A172 (cell line): ENCODE measurements around the gene MRPL51. TPM values are rescaled to one million over a fixed set of nuclear protein-coding genes. Genes with fewer than 3 reads are reported as not detected.

Experiments used
- DNase-seq: peaks from one replicate; pipeline ENCODE4 v3.0.0-alpha.2; 2015; ENCODE audit warnings: low spot score
- total RNA-seq: library from RNA; depleted of rRNA; stranded (reverse); fragments of >200 nt; shearing (Covaris generic); gene quantifications from 2 replicates; pipeline ENCODE4 v1.2.3, GENCODE V29; 2014; rRNA removed

Gene MRPL51
- 116 and 166 TPM in 2 replicates for total RNA-seq

DNA sequence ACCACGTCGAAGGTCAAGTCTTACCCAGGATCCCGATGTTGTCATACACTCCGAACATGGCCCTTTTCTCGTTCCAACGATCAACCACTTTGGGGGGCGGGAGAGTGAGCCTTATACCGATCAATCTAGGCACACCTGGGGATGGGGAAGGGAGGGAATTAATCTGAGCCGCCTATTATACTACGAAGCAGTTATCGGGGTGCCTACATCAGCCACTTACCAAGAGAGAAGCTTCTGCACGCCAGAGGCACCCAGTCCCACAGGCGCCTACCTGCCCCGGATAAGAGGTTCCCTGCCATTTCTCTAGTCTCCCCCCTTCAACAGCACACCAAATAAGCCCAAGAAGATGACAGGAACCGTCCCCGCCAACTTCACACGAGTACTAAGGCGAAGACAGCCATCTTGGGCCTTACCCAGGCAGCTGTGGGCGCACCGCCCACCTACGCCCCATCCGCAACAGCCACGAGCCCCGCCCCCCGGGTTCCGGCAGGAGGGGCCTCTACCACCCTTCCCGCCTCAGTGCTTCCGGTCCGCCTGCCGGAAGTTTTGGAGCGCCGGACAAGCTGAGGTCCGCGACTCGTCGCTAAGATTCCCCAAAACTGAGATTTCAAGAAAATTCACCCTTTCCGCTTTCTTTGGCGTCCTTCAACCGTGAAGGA is at the start of gene MRPL51:
Gene MRPL51, minus strand, starts transcription at position 425 of the 659 bp plus-strand sequence. Its CDS starts 126 bp downstream, at position 299.
- DNase-seq = peak; percentile 82

DNA sequence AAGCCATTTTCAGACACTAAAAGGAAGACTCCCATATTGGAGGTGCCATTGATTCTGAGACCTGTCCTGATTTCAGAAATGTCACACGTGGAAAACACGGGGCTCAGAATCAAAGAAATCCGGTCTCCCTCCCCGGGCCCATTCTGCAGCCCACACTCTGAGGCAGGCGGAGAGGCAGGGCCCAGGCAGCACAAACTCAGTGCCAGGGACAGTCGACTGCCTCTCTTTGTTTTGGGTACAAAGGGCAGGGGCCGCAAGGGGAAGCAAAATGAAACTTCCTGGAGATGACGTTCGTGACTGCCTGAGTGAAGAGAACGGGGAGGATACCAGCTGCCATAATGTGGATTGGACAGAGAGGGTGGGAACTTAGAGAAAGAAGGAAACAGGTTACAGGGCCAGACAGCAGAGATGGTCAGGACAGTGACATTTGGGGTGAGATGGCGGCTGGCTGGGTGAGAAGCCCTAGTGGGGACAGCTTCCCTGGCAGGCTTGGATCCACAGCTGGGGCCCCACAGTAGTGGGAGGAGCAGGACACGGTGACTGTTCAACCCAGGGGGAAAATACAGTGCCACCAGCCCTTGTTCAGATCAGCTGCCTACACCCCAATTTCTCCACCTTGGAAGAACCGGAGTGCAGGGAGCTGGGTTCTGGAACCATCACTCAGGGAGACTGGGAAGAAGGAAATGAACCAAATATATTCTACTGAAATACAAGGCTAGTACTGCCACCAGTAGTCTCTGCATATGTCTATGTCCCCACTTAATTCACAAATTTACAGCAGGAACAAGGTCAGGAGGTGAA is 49.3 kb upstream of the MRPL51 start:
- no peak for DNase-seq

DNA sequence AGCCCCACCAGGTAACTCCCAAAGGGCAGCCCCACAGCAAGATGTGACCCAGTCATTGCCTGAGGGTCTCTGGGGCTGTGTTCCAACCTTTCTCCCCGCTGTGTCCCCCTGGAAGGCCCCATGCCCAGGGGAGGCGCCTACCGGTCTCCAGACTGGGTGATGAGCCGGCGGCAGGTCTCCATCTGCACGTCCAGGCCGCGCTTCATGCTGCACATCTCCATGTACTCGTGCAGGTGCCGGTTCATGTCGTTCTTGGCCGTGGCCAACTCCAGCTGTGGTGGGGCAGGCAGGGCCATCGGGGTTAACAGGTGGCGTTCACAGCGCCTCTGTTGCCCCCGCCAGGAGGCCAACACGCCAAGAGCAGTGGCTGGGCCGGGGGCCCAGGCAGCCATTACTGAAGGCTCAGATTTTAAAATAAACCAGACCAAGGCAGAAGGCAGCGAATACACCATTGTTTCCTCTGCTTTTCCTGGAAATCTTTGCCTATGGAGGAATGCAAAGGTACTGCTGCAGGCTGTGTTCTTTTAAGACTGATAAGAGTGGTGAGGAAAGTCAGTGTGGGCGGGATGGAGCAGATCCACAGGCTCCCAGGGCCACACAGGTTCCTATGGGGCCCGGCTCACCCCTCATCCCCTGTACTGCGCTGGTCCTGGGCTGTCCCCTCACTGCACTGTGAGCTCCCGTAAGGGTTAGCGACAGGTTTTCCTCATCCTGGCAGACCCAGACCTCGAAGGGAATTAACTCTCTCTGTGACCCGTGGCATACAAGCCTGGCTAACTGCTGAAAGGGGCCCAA is 48.5 kb upstream of the MRPL51 start:
- no peak for DNase-seq

DNA sequence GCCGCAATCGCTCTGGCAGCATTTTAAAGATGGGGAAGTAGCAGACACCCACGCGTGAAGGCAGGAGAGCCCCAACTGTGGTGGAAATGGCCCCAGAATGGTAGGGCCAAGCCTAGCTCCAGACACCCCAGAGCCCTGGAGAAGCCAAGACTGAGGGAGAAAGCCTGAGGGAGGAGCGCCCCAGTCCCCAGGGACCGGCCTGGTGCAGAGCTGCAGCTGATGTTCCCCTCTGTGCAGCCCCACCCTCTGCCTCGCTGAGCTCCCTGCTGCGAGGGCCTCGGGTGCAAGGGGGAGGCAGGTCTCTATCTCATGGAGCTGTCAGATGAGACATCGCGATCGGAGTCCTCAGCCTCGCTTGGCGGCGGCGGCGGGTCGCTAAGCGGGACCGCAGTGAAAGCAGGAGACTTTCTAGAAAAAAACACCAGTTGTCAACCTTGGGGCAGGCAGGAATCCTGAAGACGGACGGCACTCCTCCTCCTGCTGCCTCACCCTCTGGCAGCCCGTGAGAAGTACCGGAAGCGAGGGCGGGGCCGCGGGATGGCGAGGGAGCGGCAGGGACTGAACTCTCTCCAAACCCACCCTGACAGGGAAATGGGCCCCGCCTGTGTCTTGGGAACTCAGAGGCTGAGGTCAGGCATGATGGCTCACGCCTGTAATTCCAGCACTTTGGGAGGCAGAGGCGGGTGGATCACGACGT is 47.3 kb upstream of the MRPL51 start:
- peak; percentile 90 for DNase-seq

GRCh38 chr12:6539707-6540134 is 46.7 kb upstream of the MRPL51 start:
- DNase-seq = no peak

DNA sequence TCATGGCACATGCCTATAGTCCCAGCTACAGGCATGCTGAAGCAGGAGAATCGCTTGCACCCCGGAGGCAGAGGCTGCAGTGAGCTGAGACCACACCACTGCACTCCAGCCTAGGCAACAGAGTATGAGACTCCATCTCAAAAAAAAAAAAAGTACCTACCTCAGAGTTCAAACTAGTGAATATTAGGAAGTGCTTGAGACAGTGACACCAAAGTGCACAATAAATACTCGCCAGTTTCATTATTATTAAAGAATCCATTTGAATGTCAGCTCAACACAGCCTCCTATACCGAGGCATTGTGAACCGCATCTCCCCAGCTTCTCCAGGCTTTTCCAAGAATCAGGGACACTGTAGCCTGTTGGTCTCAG is 46.2 kb upstream of the MRPL51 start:
- DNase-seq = no peak

GRCh38 chr12:6538420-6539313 is 45.6 kb upstream of the MRPL51 start:
- peak; percentile 32 for DNase-seq

GRCh38 chr12:6537580-6538419 is 44.7 kb upstream of the MRPL51 start:
- DNase-seq = peak; percentile 57

- no peak for DNase-seq
Measured at GRCh38 chr12:6536894-6537579, 44.0 kb upstream of the MRPL51 start.

GRCh38 chr12:6535960-6536847 is 43.1 kb upstream of the MRPL51 start:
- DNase-seq = no peak

DNA sequence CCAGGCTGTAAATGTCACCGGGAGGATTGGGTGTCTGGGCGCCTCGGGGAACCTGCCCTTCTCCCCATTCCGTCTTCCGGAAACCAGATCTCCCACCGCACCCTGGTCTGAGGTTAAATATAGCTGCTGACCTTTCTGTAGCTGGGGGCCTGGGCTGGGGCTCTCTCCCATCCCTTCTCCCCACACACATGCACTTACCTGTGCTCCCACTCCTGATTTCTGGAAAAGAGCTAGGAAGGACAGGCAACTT is 42.6 kb upstream of the MRPL51 start:
- no peak for DNase-seq

DNA sequence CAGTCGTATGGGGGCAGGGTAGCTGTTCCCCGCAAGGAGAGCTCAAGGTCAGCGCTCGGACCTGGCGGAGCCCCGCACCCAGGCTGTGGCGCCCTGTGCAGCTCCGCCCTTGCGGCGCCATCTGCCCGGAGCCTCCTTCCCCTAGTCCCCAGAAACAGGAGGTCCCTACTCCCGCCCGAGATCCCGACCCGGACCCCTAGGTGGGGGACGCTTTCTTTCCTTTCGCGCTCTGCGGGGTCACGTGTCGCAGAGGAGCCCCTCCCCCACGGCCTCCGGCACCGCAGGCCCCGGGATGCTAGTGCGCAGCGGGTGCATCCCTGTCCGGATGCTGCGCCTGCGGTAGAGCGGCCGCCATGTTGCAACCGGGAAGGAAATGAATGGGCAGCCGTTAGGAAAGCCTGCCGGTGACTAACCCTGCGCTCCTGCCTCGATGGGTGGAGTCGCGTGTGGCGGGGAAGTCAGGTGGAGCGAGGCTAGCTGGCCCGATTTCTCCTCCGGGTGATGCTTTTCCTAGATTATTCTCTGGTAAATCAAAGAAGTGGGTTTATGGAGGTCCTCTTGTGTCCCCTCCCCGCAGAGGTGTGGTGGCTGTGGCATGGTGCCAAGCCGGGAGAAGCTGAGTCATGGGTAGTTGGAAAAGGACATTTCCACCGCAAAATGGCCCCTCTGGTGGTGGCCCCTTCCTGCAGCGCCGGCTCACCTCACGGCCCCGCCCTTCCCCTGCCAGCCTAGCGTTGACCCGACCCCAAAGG is 42.1 kb upstream of the MRPL51 start:
- DNase-seq = peak; percentile 42

DNA sequence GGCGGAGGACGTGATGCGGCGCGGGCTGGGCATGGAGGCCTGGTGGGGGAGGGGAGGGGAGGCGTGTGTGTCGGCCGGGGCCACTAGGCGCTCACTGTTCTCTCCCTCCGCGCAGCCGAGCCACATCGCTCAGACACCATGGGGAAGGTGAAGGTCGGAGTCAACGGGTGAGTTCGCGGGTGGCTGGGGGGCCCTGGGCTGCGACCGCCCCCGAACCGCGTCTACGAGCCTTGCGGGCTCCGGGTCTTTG is 41.6 kb upstream of the MRPL51 start:
- DNase-seq = no peak

DNA sequence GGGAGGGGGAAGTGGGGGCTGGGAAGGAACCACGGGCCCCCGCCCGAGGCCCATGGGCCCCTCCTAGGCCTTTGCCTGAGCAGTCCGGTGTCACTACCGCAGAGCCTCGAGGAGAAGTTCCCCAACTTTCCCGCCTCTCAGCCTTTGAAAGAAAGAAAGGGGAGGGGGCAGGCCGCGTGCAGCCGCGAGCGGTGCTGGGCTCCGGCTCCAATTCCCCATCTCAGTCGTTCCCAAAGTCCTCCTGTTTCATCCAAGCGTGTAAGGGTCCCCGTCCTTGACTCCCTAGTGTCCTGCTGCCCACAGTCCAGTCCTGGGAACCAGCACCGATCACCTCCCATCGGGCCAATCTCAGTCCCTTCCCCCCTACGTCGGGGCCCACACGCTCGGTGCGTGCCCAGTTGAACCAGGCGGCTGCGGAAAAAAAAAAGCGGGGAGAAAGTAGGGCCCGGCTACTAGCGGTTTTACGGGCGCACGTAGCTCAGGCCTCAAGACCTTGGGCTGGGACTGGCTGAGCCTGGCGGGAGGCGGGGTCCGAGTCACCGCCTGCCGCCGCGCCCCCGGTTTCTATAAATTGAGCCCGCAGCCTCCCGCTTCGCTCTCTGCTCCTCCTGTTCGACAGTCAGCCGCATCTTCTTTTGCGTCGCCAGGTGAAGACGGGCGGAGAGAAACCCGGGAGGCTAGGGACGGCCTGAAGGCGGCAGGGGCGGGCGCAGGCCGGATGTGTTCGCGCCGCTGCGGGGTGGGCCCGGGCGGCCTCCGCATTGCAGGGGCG is 41.0 kb upstream of the MRPL51 start, which contains the start of gene GAPDH:
Gene GAPDH, plus strand, starts transcription at position 595 of the 772 bp plus-strand sequence. CDS start 316 bp downstream, outside the sequence.
- DNase-seq = peak; percentile 88

- no peak for DNase-seq
Measured at GRCh38 chr12:6533653-6533922, 40.5 kb upstream of the MRPL51 start.

- no peak for DNase-seq
Measured at GRCh38 chr12:6532927-6533652, 40.0 kb upstream of the MRPL51 start.
